NCI-H446 treated with DMSO at 0.1 percent for 48 hours (cell line): ENCODE results near the gene ARFRP1.
A peak's percentile ranks its signal among the peaks of the same experiment; 100 is the strongest.

Experiments
- DNase-seq: peaks from one replicate; lab custom pipeline; 2025; lab: John Stamatoyannopoulos, UW

Gene ARFRP1

GRCh38 chr20:63707558-63708300, at the start of gene ARFRP1, which contains the start of gene ZGPAT:
Gene ARFRP1 (minus strand): TSS chr20:63707976. CDS start chr20:63707091, 885 bp downstream.
Gene ZGPAT (plus strand): TSS chr20:63708039. CDS start chr20:63708581, 542 bp downstream.
- peak; percentile 65 for DNase-seq

- DNase-seq, result no peak
Measured at GRCh38 chr20:63756648-63756991, 48.8 kb upstream of the ARFRP1 start.

- no peak for DNase-seq
Measured at GRCh38 chr20:63755933-63756647, 48.3 kb upstream of the ARFRP1 start.

- DNase-seq, result no peak
Measured at GRCh38 chr20:63754008-63754407, 46.2 kb upstream of the ARFRP1 start.

GRCh38 chr20:63753381-63753780, 45.6 kb upstream of the ARFRP1 start:
- no peak for DNase-seq

GRCh38 chr20:63752411-63753101, 44.8 kb upstream of the ARFRP1 start:
- DNase-seq, result no peak

- DNase-seq, result no peak
Measured at GRCh38 chr20:63751471-63752271, 43.9 kb upstream of the ARFRP1 start.

GRCh38 chr20:63750807-63751470, 43.2 kb upstream of the ARFRP1 start:
- DNase-seq, result no peak

- no peak for DNase-seq
Measured at GRCh38 chr20:63749597-63750508, 42.1 kb upstream of the ARFRP1 start.

- no peak for DNase-seq
Measured at GRCh38 chr20:63748934-63749270, 41.1 kb upstream of the ARFRP1 start.

GRCh38 chr20:63748070-63748933, 40.5 kb upstream of the ARFRP1 start:
- no peak for DNase-seq

- DNase-seq, result no peak
Measured at GRCh38 chr20:63747622-63748069, 39.9 kb upstream of the ARFRP1 start.

GRCh38 chr20:63746751-63747315, 39.1 kb upstream of the ARFRP1 start:
- DNase-seq, result no peak

- DNase-seq, result no peak
Measured at GRCh38 chr20:63745961-63746731, 38.4 kb upstream of the ARFRP1 start.

GRCh38 chr20:63745424-63745805, 37.6 kb upstream of the ARFRP1 start:
- no peak for DNase-seq

GRCh38 chr20:63744574-63745423, 37.0 kb upstream of the ARFRP1 start:
- no peak for DNase-seq

- DNase-seq, result no peak
Measured at GRCh38 chr20:63744158-63744557, 36.4 kb upstream of the ARFRP1 start.
